GM18520 (cell line): ENCODE data around the gene C8A.

Source experiments
- ATAC-seq: cut with Tn5 transposase; IDR thresholded peaks from one replicate; pipeline ENCODE4 v1.9.1; 2021; ENCODE audit not compliant: unreplicated experiment

The C8A gene

DNA sequence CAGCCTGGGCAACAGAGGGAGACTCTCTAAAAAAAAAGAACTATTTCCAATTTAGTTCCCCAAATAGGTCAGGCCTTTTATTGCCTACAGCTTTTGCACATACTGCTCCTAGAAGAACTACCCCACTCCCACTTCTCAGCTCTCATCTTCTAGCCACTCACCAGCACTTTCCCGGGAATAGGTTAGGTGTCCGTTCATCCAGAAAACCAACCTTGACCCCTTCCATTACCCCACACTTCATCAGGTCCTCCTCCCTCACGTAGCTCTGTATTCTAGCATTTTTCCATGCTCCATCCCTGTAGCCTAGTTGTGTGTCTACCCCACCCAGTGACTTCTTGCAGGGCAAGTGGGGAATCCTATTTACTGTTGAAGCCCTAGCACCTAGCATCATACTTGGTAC, 68.6 kb downstream of the C8A start:
- no peak for ATAC-seq

DNA sequence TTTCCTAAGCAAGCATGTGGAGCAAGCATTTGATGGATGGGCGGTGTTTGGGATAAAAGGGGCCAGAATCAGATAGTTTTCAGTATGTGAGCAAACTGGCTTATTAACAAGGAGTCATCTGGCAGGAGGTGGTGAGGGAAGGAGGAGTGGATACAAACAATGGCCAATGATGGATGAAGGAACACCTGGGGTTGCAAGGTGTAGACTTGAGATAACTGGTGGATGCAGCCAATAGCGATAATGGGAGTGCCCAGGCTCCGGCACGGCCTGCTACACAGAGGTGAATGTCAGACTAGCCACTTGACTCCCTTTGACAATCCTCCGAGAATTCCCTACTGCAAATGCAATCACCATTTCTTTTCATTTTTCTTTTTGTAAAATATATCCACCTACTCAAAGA, 69.5 kb downstream of the C8A start:
- ATAC-seq = no peak

DNA sequence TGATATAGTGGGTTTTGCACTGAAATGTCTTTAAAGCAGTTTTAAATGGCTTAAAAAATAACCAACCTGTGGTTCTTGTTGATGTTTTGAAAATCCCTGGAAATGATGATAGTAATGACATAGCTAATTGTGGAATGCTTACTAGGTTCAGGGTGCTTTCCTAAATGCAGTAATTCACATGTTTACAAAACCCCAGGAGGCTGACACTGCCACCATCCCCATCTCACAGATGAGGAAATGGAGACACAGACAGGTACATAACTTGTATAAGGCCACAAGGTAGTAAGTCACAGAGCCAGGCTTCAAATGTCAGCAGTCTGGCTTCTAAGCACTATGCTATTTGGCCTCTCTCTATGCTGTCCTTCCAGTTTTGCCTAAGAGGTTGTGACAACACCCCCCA, 70.6 kb downstream of the C8A start:
- ATAC-seq = no peak

DNA sequence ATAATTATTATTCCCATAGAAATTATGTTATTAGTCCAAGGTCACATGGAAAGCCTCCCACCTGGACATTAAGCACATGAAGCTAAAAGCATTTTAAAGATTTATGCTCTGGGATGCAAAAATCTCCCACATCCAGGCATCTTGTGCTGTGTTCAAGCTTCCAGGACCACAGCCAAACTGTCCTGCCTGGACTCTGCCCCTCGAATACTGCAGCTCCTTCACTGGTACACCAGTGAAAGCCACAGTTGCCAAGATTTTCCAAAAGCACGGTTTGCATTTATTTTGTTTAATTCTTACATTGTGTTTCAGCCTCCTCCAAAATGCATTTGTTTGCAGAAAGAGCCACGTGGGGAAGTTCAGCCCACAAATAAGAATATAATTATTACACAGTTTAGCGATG, 72.6 kb downstream of the C8A start:
- no peak for ATAC-seq

DNA sequence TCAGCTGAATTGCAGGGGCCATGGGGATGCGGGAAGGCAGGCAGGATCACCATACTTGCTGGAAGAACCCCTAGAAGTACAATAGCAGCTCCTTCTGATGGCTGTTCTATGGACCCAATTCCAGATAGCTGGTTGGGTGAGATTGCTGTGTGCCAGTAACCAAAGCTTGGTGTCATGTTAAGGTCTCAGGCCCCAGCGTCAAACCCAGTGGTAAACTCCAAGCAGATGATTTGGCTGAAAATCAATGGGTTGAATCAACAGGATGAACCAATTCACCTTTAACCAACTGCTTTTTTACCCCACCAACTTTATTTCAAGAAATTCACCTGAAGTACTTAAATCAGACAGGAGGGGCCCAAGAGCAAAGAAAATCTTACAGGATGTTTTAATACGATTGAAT, 73.4 kb downstream of the C8A start:
- no peak for ATAC-seq

DNA sequence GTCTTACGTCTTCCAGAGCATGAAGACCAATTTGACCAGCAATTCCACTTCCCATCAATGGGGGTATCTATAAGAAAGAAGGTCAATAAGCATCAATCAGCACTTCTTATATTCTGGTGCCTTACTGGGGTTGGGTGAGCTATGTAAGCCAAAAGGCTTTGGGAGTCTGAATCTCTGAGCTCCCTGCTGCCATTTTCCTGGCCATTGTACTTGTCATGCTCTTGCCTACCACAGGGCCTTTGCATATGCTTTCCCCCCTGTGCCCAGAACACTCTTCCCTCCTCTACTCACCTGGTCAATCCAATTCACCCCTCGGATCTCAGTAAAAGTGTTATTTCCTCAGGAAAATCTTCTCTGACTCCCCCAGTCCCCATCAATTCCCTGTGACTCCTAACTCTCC, 74.9 kb downstream of the C8A start:
- no peak for ATAC-seq

DNA sequence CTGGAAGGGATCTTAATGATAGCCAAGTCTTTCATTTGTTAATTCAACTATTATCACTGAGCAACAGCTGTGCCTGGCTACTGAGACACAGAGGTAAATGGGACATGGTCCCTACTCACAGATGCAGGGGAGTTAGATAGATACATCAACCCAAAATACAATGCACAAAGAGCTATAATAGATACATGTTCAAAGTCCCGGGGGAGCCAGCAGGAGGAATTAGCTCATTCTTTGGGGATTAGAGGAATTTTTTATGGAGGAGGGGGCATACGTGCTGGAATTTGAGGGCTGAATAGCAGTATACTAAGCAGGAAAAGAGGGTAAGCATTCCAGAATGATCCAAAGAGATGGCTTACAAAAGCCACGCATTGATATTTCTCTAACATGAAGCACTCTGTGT, 76.6 kb downstream of the C8A start:
- ATAC-seq = no peak

DNA sequence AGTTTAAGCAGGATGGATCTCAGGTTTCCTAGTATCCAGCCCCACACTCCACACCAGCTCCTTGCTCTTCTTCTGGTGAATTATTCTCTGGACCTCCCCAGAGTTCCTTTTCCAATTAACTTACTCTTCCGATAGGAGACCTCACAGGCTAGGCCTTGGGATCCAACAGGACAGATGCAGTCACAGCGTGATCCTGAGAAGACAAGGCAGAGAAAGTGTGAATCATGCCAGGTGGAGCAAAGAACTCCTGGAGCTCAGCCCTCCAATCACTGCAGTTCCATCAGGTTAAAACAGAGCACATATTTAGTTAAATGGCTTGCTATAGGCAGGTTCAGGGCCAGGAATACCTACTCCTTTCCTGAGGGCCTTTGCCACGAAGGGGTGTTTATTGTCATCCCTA, 77.1 kb downstream of the C8A start:
- no peak for ATAC-seq

DNA sequence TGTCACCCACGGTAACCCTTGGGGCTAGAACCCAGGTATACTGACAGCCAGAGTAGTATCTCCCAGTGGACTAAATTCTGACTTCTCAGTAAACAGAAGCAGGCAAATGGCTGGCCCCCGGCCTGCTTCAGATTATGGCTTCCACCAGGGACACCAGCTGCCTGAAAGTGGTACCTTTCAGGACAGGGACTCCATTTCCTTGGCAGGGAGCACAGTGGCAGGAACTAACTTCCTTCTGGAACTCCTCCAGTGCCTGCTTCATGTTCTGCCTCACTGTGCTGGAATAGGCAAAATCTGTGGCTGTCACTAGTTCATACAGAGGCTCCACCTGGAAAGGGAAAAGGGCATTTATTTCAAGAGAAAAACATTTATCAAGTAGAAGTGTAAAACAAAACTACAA, 78.6 kb downstream of the C8A start:
- no peak for ATAC-seq

DNA sequence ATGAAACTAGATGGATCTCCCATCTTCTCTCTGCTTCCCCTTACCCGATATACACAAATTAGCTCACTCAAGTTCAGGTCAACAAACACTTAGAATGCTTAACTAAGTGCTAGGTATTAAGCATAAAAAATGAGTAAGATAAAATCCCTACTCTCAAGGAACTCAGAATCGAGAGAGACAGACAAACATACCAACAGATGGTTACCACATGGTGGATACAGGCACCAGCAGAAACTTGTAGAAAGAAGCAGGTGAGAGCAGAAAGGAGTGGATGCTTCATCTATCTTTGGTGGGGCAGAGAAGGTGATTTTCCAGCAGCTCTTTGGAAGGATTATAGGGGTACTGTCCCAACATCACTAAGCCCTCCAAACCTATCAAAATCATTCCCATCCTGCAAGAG, 79.0 kb downstream of the C8A start:
- ATAC-seq = no peak

DNA sequence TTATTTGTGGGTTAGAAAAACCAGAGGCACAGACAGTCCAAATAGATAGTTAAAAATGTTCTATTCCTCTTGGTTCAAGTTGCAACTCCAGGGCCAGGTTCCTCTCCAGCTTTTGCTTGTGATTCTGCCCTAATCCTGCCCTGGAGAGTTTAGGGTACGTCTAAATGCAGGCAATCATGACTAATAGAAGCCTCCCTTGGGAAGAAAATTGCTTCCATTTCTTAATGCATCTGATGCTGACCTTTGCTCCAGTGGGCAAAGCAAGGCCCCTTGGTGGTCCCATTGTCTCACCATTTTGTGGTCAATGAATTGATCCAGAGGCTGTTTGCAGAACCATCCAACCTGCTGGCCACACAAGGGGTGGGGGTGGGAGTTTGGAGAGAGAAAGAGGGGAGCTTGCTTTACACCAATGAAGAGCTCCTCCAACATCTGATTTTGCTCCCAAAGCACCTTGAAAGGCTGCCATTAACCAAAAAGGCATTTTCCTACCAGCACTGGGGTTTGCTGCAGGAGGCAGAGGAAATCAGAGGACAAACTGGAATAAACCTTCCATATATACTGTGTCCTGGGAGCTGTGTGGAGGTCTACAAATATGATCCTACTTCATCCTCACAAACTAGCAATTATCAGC, 79.9 kb downstream of the C8A start:
- no peak for ATAC-seq

DNA sequence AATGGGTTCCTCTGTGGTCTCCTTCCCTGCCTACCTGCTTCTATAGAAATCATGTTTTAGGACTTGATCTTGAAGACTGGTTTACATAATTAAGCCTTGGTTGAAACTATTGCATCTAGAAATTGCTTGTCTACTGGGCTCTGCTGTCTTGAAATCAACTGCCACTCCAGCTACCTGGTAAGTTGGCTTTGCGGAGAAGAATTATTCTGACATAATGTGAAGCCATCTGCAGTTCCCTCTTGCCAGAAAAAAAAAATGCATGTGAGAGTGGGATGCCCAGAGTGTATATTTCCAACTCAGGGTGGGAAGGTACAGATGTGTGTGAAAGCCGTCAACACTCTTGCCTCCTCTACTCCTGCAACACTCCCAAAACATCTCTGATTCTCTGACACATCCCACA, 84.0 kb downstream of the C8A start:
- ATAC-seq = no peak

DNA sequence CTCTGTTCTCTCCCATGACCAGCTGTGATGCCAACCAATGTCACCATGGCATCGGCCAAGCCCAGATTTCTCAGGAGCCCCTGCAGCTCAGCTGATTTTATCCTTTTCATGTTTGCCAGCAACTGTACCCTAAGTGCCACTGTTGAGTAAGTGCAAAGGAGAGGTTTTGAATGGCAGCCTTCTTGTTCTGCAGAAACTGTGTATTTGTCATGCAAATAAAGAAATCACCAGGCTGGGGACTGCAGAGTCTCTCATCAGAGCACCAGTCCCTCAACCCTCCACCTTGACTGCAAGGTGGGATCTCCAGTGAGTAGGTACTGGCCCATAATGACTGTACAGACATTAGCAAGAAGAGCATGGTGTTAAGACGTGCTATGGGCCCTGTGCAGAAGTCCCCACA, 84.6 kb downstream of the C8A start:
- no peak for ATAC-seq

DNA sequence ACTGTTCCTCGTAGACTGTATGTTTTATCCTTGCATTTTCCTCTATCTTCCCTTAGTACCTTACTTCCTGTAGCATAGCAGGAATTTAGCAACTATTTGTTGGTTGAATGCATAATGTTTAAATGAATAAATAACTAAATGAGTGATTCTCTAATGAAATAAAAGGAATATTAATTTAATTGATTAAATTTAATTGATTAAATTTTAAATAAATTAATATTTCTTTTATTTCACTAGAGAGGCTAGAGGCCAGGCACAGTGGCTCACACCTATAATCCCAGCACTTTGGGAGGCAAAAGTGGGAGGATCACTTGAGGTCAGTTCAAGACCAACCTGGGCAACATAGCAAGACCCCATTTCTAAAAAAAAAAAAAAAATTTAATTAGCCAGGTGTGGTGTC, 85.4 kb downstream of the C8A start:
- no peak for ATAC-seq

DNA sequence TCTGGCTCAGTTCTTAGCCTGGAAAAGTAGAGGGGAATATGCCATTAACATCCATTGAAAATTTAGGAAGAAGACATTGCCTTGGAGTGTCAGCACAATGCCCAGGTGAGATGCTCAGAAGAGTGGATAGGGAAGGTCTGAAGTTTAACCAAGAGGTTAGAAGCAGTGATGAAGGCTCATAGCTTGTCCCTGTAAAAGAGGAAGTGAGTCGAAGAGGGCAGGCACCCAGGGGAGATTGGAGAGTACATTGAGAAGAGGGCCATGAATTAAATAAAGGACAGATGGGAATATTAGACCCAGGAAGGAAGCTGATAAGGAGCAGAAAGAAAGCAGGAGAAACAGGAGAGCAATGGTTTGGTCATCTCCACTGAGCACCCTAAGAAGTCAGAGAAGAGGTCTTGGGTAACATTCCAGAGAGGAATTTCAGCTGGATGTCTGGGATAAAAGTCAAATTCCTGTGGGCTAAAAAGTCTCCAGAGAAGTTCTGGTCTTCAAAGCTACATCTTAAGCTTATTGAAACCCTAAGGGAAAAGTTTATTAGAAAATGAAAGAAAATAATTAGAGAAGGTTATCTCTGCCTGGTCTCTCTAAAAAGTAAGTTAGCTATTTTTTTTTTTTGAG, 93.9 kb downstream of the C8A start:
- ATAC-seq = no peak

DNA sequence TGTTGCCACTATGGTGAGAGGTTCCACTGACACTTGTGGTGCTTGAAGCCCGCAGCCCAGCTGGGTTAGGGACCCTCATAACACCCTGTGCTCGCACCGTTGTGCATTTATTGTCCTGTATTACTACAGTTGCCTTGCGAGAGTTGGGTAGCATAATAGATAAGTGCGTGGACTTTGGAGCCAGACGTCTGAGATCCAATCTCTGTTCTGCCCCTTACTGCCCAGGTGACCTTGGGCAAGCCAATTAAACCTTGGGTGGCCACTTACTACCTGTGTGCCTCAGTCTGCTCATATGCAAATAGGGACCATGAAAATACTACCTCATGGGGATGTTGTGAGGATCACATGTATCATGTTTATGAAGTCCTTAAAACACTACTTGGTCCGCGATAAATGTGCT, 97.9 kb downstream of the C8A start:
- ATAC-seq = no peak

DNA sequence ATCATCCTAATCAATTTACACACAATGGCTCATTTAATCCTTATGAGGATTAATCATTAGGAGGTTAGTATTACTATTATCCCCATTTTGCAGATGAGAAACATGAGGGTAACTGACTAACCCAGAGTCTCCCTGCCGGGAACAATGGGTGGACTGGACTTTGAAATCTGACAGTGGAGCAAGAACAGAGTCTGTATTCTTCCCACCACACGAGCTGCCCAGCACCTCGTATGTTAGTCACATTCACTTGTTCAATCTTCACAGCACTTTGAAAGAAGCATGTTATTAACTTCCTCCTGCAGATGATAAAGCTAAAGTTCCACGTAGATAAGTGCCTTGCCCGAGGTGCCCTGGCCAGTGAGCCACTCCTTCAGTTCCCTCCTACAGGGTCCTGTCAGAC, 98.8 kb downstream of the C8A start:
- ATAC-seq = no peak

DNA sequence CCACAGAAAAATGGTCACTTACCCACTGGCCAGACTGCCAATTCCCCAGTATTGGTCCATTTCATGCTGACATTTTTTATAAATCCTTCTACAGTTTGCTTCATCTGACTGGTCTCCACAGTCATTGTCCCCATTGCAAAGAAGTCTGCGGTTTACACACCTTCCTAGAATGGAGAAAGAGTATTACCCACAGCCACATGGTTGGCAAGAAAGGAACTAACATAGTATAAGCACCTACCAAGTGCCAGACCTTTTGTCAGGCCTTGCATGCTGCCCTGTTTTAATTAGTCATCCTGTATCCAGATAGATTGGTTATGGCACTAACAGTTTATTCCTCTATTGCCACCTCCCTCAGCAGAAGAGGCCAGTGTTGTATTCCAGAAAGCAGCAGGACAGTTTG, 100.1 kb downstream of the C8A start:
- ATAC-seq = no peak

DNA sequence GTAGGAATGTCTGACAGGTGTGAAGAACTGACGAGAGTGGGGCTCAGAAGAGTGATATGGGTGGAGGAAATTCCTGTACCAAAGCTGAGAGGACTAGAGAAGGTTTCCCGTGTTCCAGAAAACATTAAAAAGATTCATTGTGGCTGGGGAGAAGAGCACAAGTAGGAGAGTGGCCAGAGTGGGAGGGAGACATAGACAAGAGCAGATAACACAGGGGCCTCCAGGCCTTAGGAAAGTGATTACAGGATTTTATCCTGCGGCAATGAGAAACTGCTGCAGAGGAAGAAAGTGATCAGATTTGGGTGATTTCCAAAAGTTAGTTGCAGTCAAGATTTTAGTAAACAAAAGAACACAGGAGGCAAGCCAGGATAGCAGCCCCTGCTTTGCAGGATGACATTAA, 103.3 kb downstream of the C8A start:
- no peak for ATAC-seq

DNA sequence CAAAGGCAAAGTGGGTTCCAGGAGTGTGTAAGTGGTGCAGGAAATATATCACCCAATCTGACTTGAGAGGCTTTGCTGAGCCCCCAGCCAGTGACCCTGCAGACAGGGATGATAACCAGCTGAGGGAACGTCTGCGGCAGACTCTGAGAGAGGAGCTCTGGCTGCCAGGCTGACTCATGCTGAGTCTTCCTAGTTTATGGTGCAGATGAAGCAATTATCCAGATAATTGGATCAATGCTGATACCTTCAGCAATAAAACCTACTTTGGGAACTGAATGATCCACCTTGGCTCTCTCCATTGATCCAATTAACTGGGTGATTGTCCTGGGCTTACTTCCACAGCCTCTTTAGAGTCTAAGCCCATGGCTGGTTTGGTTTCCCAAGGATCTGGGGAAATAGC, 103.9 kb downstream of the C8A start:
- ATAC-seq = no peak

DNA sequence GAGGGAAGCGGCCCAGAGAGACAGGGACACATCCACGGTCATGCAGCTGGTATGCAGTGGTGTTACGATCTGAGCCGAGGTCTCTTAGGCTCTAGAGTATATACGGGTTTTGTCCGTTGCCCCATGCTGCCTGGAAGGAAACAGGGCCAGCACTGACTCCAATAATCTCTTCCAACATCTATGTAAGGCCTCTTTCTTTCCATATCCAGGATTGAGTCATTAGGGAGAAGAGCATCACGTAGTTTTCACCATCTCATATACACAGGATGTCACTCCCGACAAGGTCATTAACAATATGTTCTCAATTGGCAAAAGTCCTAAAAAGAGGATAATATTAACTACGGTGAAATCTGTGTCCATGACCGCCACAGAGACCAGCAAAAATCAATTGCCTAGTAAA, 106.8 kb downstream of the C8A start:
- ATAC-seq = no peak

DNA sequence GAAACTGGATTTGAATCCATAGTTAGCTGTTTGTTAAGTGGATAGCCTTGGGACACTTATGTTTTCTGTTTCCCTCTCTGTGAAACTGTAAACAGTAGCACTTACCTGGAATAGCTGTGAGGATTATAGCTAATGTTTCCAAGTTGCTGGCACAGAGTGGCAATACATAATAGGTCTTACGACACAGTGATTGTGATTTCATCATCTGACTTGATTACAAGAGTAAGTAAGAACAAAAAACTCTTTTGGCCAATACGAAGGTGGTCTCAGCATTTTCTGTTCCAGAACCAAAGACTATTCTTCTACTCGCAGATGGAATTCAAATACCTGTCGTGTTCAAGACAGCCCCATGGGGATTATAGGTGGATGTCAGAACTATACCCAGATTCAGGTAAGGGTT, 109.1 kb downstream of the C8A start:
- ATAC-seq = no peak

DNA sequence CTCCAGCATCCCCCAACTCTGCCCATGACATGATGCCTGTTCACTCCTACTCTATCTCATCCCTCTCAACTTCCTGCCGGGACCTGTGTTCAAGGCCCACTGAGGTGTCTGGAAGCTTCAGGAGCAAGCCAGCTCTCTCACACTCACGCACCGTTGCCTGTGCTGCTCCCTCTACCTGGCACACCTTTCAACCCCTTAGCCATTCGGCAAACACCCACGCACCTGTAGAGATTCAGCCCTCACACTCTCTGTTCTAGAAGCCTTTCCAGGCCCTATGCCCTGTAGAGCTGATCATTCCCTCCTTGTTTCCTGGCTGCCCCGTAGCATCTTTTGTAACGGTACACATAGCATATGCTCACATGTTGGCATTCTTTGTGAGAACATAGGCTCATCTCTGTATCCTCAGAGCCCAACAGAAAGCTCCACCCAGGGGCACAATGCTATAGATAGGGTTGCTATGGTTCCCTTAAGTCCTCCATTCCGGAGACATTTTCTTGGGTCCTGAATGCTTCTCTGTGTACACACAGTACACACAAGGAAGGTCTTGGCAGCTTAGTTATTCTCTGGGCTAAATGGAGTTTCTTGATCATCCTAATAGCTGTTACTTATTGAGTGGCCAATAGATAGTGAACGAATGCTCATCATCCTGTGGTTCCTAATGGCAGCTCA, 109.9 kb downstream of the C8A start:
- no peak for ATAC-seq
